ENCODE measurements around the gene TMEM259.
A peak's percentile ranks its signal among the peaks of the same experiment; 100 is the strongest.

Gene TMEM259

DNA sequence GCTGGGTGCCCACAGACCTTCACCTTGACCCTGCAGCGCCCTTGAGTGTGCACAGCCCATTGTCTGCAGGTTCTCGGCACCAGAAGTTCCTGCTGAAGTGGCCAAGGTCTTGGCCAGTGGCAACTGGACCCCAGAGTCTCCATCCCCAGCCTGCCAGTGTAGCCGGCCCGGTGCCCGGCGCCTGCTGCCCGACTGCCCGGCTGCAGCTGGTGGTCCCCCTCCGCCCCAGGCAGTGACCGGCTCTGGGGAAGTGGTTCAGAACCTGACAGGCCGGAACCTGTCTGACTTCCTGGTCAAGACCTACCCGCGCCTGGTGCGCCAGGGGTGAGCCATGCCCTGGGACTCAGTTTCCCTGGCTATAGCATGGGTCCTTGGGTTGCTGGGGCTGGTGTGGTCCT is 34.1 kb upstream of the TMEM259 start:
- no peak for DNase-seq

GRCh38 chr19:1054102-1055027 is 33.4 kb upstream of the TMEM259 start:
- DNase-seq = no peak

- no peak for DNase-seq
These were observed 32.5 kb upstream of the TMEM259 start for GRCh38 chr19:1053176-1054101.

DNA sequence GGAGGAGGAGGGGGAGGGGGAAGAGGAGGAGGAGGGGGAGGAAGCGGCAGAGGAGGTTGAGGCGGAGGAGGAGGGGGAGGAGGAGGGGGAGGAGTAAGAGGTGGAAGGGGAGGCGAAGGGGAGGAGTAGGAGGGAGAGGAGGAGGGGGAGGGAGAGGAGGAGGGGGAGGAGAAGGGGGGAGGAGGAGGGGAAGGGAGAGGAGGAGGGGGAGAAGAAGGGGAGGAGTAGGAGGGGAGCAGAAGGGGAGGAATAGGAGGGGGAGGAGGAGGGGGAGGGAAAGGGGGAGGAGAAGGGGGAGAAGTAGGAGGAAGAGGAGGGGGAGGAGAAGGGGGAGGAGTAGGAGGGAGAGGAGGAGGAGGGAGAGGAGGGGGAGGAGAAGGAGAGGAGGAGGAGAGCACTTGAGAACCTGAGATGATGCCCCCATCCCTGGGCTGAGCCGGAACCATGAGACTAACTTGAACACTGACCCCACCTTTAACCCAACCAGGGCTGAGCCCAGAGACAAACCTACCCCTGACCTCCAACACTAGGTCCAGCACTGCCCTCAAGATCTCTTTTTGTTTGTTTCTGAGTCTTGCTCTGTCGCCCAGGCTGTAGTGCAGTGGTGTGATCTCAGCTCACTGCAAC is 31.5 kb upstream of the TMEM259 start:
- DNase-seq = no peak

- DNase-seq = no peak
These were observed 30.9 kb upstream of the TMEM259 start for GRCh38 chr19:1051791-1052190.

- DNase-seq = no peak
These were observed 30.3 kb upstream of the TMEM259 start for GRCh38 chr19:1050989-1051788.

- DNase-seq = no peak
These were observed 28.9 kb upstream of the TMEM259 start for GRCh38 chr19:1049800-1050199.

DNA sequence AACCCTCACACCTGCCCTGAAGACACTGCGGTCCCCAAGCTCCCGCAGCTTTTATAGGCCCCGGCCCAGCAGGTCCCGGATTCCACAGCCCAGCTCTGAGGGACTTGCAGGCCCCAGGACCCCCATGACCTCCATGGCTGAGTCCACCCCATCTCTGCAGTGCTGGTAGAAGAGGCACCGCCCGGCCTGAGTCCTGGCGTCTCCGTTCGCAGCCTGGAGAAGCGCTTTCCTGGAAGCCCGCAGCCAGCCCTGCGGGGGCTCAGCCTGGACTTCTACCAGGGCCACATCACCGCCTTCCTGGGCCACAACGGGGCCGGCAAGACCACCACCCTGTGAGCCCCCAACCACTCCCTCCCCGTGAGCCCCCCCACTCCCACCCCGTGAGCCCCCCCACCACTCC is 28.2 kb upstream of the TMEM259 start:
- DNase-seq = no peak

- no peak for DNase-seq
These were observed 26.8 kb upstream of the TMEM259 start for GRCh38 chr19:1047696-1048147.

DNA sequence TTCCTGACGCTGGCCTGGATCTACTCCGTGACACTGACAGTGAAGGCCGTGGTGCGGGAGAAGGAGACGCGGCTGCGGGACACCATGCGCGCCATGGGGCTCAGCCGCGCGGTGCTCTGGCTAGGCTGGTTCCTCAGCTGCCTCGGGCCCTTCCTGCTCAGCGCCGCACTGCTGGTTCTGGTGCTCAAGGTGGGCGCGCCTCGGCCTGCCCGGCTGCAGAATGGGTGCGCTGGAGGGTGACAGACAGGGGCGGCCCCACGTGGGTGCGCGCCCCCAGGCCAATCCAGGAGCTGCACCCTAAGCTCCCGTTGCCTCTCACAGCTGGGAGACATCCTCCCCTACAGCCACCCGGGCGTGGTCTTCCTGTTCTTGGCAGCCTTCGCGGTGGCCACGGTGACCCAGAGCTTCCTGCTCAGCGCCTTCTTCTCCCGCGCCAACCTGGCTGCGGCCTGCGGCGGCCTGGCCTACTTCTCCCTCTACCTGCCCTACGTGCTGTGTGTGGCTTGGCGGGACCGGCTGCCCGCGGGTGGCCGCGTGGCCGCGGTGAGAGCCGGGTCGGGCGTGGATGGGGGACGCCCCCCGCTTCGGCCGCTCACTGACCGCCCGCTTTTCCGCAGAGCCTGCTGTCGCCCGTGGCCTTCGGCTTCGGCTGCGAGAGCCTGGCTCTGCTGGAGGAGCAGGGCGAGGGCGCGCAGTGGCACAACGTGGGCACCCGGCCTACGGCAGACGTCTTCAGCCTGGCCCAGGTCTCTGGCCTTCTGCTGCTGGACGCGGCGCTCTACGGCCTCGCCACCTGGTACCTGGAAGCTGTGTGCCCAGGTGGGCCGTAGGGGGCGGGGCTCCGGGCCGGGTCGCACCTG is 26.1 kb upstream of the TMEM259 start:
- DNase-seq = no peak

- DNase-seq = no peak
These were observed 25.2 kb upstream of the TMEM259 start for GRCh38 chr19:1046117-1046626.

DNA sequence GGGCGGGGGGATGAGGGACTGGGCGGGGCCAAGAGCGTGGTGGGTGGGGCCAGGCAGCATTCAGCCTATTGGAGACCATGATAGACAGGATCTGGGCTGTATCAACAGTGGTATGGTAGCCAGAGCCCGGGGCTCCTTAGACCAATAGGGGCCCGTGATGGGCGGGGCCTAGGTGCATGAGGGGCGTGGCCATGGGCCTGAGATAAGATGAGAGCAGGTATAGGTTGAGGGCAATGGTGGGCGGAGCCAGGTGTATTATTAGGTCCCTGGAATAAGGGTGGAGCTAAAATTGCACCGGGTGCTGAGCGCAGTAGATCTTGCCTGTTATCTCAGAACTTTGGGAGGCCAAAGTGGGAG is 24.3 kb upstream of the TMEM259 start:
- peak; percentile 85 for DNase-seq

DNA sequence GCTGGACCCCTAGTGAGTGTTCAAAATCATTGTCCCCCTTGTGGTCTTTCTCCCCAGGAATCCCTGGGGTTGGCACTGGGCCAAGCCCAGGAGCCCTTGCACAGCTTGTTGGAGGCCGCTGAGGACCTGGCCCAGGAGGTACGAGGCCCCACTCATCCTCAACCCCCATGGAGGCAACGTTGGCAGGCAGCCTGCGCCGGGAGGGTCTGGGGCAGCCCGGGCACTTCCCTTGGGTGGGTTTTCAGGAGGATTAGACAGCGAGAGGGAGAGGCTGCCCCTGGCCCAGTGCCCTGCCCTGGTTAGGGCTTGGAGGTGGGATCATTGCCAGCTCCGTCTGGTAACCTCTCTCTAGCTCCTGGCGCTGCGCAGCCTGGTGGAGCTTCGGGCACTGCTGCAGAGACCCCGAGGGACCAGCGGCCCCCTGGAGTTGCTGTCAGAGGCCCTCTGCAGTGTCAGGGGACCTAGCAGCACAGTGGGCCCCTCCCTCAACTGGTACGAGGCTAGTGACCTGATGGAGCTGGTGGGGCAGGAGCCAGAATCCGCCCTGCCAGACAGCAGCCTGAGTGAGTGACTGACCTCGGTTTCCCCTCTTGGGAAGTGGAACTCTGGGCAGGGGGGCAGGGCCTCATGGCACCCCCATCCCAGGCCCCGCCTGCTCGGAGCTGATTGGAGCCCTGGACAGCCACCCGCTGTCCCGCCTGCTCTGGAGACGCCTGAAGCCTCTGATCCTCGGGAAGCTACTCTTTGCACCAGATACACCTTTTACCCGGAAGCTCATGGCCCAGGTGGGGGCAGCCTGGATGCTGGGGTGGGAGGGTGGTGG is 22.0 kb upstream of the TMEM259 start:
- no peak for DNase-seq

- no peak for DNase-seq
These were observed 21.1 kb upstream of the TMEM259 start for GRCh38 chr19:1041835-1042685.

DNA sequence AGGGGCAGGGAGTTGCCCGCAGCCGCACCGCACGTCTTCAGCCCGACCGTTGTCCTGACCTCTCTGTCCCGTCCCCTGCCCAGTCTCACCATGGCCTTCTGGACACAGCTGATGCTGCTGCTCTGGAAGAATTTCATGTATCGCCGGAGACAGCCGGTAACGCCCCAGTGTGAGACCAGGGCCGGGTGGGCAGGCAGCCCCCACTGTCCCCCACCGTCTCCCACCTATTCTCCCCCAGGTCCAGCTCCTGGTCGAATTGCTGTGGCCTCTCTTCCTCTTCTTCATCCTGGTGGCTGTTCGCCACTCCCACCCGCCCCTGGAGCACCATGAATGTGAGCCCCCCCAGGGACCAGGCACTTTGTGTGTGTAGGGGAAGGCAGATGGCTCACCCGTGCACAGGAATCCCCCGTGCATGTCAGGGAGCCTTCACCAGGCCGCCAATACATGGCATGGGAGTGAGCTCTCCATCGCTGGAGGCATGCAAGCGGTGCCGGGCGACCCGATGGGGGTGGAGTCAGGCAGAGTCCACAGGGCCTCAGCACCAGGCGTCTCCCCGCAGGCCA is 20.4 kb upstream of the TMEM259 start:
- no peak for DNase-seq

DNA sequence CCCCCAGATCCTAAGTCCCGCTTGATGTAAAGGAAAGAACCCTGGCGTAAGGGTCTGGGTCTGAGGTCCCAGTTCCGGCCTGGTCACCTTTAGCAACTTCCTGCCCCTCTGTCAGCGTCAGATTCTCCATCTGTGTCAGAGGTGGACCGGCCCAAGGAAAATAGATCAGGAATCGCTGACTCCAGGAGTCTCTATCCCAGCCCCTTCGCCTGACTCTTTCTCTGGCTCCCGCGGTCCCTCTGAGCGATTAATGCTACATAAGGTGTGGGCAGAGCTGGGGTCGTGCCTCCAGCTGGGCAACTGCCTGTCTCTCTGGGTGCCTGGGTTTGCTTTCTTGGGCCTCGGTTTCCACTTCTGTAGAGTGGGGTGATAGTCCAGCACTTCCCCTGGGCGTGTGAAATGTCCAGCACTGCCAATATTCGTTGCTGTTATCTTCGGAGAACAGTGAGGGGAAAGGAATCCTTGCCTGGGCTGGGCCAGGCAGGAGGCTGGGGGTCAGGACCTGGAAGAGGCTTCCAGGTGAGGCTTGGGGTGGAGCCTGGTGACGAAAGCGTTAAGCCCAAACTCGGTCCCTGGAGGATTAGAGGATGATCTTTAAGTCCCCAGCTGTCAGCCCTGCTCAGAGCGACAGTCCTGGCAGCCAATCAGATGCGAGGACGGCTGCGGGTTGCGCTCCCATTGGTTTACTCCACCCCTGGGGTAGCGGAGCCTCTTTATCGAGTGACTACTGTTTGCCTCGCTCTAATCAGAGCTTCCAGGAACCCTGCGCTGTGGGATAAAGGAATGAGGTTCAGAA is 19.8 kb upstream of the TMEM259 start:
- peak; percentile 97 for DNase-seq

DNA sequence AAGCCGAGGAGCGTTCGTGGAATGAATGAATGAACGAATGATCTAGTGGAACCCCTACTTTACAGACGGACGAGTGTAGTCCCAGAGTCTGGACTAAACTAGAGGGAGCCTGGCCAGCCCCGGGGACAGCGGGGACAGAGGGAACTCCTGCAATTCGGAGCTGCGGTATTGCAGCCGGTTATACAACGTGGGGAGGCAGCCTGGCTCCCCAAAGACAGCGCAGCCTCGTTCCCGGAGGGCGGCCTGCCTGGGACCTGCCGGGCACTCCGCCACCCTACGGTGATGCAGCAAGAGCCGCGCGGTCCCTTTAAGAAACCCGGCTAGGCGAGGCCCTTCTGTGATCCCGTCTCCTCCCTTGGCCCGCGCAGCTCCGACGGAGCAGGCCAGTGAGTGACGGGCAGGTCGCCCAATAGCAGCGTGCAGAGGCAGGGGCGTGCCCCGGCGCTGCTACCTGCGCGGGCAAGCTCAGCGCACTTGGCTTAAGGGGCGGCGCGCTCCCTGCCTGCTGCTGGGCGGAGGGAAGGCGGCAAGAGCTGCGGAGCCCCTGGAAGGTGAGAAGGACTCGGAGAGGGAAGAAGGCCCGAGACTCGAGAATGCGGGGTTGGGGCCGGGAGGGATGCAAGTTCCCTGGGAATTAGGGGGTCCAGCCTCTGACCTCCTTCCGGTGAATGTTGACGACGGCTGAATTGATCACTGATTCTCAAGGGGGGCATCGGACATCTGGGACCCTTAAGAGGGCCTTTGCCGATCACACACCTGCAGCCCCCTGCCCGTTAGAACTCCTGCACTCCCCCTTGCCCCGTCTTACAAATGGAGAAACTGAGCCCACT is 18.9 kb upstream of the TMEM259 start, which contains the start of gene ABCA7:
ABCA7 (plus strand) TSS at position 462 of the 830 bp plus-strand sequence. CDS start 1,255 bp downstream, outside the sequence.
- DNase-seq = peak; percentile 100
